Thyroid gland (tissue), 4 donors: ENCODE data around the gene NPAS1. TPM values are rescaled to one million over a fixed set of nuclear protein-coding genes. Genes with fewer than 3 reads are reported as not detected.

Experiments used
- DNase-seq, 2 donors: peaks; one replicate each; pipeline ENCODE4 v3.0.0-alpha.2; 2019
- H3K27ac ChIP-seq, 3 donors: fragments of 200-600 bp; sonication (generic); 1 replicate in 2 of 3; 2 replicates in 1 of 3; pipeline ENCODE4 v1.5.1; 2016 to 2019; ENCODE audit warnings: mild to moderate bottlenecking in 1 of 3, moderate library complexity in 1 of 3
- H3K27me3 ChIP-seq: fragments of 200-600 bp; sonication (generic); one replicate; pipeline ENCODE4 v1.5.1; 2019
- H3K36me3 ChIP-seq, 2 donors: fragments of 200-600 bp; sonication (generic); one replicate each; pipeline ENCODE4 v1.5.1; 2016 to 2019
- H3K4me1 ChIP-seq, 2 donors: fragments of 200-600 bp; sonication (generic); one replicate each; pipeline ENCODE4 v1.5.1; 2017 to 2019
- H3K4me3 ChIP-seq, 3 donors: fragments of 200-600 bp; sonication (generic); replicated peaks in 1 of 3; 1 replicate in 2 of 3; 2 replicates in 1 of 3; pipeline ENCODE4 v1.5.1; 2016; ENCODE audit warnings: mild to moderate bottlenecking in 1 of 3
- H3K9me3 ChIP-seq: fragments of 200-600 bp; sonication (generic); one replicate; pipeline ENCODE4 v1.5.1; 2017
- POLR2A ChIP-seq, 2 donors: fragments of 450-650 bp; IDR thresholded peaks; one replicate each; pipeline ENCODE4 v1.6.1; 2017; ENCODE audit warnings: antibody characterized with exemption in 2 of 2, mild to moderate bottlenecking in 2 of 2, moderate library complexity in 1 of 2
- WGBS, 2 donors: methylation state at CpG; one replicate each; pipeline ENCODE4 v1.1.5; 2017; 5-methylcytosine and 5-hydroxymethylcytosine counted together
- intact Hi-C: fragments of 100-400 bp; cut with DNase I; formaldehyde crosslinking; loops from one replicate; pipeline ENCODE4 v1.15.1; 2023
- total RNA-seq, 4 donors: library from RNA; depleted of rRNA; stranded (reverse); fragments of >200 nt; gene quantifications; one replicate each; pipeline ENCODE4 v1.2.3, GENCODE V29; 2016
- TF ChIP-seq, protein P1 (sequence below), 6 experiments: fragments of 200-600 bp in 3 of 6; fragments of 450-650 bp in 3 of 6; sonication (generic) in 3 of 6; IDR thresholded peaks; one replicate each; pipeline ENCODE4 v1.5.1; 2016 to 2019; ENCODE audit warnings: antibody characterized with exemption in 6 of 6, mild to moderate bottlenecking in 2 of 6, inconsistent platforms in 1 of 6, moderate library complexity in 1 of 6

Gene NPAS1
- total RNA-seq, 4 donors from 2014 or later: 0.56 to 0.71 TPM; not detected in 2

DNA sequence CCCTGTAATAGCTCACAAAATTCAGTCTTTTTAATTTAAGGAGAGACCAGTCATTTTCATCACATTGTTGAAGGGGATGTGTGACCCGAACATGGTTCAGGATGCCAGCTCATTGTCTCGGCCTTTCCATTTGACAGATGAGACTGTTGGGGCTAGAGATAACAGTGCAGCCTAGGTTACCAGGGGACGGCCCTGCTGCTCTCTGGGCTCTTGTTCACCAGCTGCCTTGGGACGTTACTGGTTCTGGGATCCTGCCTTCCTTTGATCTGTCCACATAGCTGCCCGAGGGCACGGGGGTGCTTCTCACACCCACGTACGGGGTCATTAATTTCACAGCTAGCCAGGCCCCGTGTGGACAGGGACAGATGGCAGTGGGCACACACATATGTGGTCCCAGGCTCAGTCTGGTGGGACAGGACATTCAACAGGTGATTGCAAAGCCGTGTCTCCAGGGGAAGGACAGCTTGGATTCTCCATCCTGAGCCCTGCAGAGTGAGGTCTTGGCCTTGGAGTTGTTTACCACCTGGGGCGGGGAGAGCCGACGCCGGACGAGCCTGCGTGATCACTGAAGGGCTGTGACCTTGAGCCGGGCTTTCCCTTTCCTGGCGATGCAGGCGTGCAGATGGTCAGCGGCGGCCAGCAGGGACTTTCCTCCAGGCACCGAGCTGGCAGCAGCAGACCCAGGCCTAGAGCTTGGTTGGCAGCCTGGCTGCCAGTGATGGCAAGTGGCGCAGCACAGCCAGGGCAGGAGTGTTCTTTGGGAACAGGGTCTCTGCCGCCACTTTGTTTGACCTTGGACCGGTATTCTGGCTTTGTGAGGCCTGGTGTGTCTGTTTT, 26.7 kb upstream of the NPAS1 start:
- H3K4me3 ChIP-seq: no peak overlapping the region
- DNase-seq: no peak
- intact Hi-C loops: loop anchor here (5.0 kb wide), 1 partner anchor 236 kb away; no protein-coding TSS in a partner anchor
- 76 to 83% methylated on average over 11 to 22 of the region's 25 CpGs for WGBS, 2 donors
- H3K27me3 ChIP-seq: no peaks in the 10 kb centered on the region
- H3K36me3 ChIP-seq: peaks cover 8 to 13% of the 10 kb centered on the region in 2 donors
- no peaks in the 10 kb centered on the region for H3K9me3 ChIP-seq
- TF ChIP-seq, protein P1, sequence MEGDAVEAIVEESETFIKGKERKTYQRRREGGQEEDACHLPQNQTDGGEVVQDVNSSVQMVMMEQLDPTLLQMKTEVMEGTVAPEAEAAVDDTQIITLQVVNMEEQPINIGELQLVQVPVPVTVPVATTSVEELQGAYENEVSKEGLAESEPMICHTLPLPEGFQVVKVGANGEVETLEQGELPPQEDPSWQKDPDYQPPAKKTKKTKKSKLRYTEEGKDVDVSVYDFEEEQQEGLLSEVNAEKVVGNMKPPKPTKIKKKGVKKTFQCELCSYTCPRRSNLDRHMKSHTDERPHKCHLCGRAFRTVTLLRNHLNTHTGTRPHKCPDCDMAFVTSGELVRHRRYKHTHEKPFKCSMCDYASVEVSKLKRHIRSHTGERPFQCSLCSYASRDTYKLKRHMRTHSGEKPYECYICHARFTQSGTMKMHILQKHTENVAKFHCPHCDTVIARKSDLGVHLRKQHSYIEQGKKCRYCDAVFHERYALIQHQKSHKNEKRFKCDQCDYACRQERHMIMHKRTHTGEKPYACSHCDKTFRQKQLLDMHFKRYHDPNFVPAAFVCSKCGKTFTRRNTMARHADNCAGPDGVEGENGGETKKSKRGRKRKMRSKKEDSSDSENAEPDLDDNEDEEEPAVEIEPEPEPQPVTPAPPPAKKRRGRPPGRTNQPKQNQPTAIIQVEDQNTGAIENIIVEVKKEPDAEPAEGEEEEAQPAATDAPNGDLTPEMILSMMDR (IDR thresholded peaks at IDR 0.05): no peak
- no peak for TF ChIP-seq POLR2A (IDR thresholded peaks at IDR 0.05)
- H3K4me1 ChIP-seq: peaks cover 6 to 15% of the 10 kb centered on the region in 2 donors
- H3K27ac ChIP-seq: no peak overlapping the region

DNA sequence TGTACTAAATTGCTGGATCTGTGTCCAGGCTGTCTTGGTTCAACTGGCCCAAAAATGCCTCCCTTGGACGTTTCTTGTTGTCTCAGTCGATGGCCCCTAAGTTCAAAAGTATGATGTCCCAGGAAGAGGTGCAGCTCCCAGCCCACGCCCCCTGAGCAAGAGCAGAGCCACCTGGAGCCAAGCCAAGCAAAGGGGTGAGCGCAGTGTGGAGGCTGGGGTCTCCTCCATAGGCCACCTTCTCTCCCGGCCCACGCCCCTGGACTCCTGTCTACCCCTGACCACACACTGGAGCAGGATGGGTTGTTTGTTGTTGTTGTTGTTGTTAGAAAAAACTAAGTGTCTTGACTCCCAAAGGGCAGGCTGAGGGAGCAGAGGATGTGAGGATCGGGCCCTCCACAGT, 26.0 kb upstream of the NPAS1 start:
- no peak overlapping the region for H3K27ac ChIP-seq
- 86 to 93% methylated on average over 7 of the region's 7 CpGs for WGBS, 2 donors
- intact Hi-C loops: loop anchor here (5.0 kb wide), 1 partner anchor 236 kb away; no protein-coding TSS in a partner anchor
- H3K4me3 ChIP-seq: no peak overlapping the region
- peaks cover 8 to 14% of the 10 kb centered on the region in 2 donors for H3K36me3 ChIP-seq
- no peaks in the 10 kb centered on the region for H3K9me3 ChIP-seq
- no peaks in the 10 kb centered on the region for H3K27me3 ChIP-seq
- DNase-seq: no peak
- TF ChIP-seq, protein P1 (IDR thresholded peaks at IDR 0.05): no peak
- no peak for TF ChIP-seq POLR2A (IDR thresholded peaks at IDR 0.05)
- peaks cover 6 to 15% of the 10 kb centered on the region in 2 donors for H3K4me1 ChIP-seq

DNA sequence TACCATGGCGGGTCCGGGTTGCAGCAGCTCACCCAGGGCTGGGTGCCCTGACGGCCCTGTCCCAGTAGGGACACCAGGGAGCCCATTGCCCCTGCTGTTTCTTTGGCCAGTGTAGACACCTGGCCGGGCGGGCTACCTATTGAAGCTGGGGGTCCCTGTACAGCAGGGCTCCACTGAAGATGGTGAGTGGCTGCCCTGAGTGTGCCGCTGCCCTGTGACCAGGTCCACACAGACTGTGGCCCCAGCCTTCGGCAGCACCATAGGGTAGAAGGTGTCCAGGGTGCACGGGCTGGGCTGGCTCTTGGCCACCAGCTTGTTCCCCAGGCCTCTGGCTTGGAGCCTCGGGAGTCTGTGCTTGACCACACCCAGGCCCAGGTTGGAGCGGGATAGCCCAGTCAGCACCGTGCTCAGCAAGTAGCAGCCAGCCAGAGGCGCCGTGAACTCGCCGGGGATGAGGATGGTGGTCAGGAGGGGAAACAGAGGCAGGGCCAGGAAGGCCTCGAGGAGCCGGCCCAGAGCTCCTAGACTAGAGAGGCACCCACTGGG, 25.4 kb upstream of the NPAS1 start:
- Histone ChIP-seq H3K36me3 (peaks cover 13 to 19% of the 10 kb centered on the region in 2 donors), H3K27me3 (no peaks in the 10 kb centered on the region), H3K4me1 (peaks cover 6 to 15% of the 10 kb centered on the region in 2 donors), H3K4me3 (no peak overlapping the region), H3K27ac (no peak overlapping the region), H3K9me3 (no peaks in the 10 kb centered on the region)
- no peak for DNase-seq
- WGBS, 2 donors: 92 to 97% methylated on average over 12 to 13 of the region's 17 CpGs
- intact Hi-C loops: loop anchor here (5.0 kb wide), 1 partner anchor 237 kb away; no protein-coding TSS in a partner anchor
- no peak for TF ChIP-seq POLR2A (IDR thresholded peaks at IDR 0.05)
- TF ChIP-seq, protein P1 (IDR thresholded peaks at IDR 0.05): no peak

DNA sequence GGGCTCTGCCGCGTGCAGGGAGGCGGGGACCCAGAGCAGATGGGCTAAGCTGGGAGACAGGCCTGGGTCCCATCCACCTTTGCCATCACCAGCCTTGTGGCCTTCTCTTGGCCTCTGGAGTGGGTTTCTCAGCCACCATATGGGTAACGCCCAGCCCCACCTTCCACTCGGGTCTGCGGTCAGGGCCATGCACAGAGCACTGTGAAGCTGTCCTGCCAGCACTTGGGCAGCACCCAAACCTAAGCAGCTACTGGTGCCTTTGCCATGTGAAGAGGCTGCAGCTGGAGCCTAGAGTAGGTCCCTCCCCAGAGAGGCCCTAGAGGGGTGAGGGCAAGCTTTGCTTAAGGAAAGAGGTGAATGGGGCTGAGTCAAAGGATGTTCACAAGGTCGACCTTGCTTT, 24.1 kb upstream of the NPAS1 start:
- no peak overlapping the region for H3K27ac ChIP-seq
- WGBS, 2 donors: 84 to 92% methylated on average over 4 to 7 of the region's 7 CpGs
- no peak overlapping the region for H3K4me3 ChIP-seq
- DNase-seq: no peak
- intact Hi-C loops: no loop called here
- no peaks in the 10 kb centered on the region for H3K27me3 ChIP-seq
- TF ChIP-seq, protein P1 (IDR thresholded peaks at IDR 0.05): no peak
- TF ChIP-seq POLR2A (IDR thresholded peaks at IDR 0.05): no peak
- peaks cover 6 to 11% of the 10 kb centered on the region in 2 donors for H3K4me1 ChIP-seq
- no peaks in the 10 kb centered on the region for H3K9me3 ChIP-seq
- H3K36me3 ChIP-seq: peaks cover 26 to 28% of the 10 kb centered on the region in 2 donors
